ENCODE measurements around the gene NOS1AP.

DNA sequence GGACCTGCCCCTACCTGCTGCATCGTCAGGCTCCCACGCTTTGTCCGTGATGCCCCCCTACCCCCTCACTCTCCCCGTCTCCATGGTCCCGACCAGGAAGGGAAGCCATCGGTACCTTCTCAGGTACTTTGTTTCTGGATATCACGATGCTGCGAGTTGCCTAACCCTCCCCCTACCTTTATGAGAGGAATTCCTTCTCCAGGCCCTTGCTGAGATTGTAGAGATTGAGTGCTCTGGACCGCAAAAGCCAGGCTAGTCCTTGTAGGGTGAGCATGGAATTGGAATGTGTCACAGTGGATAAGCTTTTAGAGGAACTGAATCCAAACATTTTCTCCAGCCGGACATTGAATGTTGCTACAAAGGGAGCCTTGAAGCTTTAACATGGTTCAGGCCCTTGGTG is 298.3 kb downstream of the NOS1AP start:
- no peak for TF ChIP-seq SUZ12 (IDR thresholded peaks at IDR 0.05; ENCODE audit: extremely low read depth, insufficient read depth, insufficient read length)
- no peak for TF ChIP-seq YY1 (IDR thresholded peaks at IDR 0.05; ENCODE audit: insufficient read depth, insufficient read length)
